ENCODE results near the gene TCEA2. TPM values are rescaled to one million over a fixed set of nuclear protein-coding genes. Genes with fewer than 3 reads are reported as not detected.

The TCEA2 gene
- total and polyA plus RNA-seq, 2 of the 13 experiments (the other 11 are each of a cell fraction or from before 2014, with no cell fraction given) = 28.1 to 33.7 TPM

- peaks cover 37% of the 10 kb centered on the region for H3K4me1 ChIP-seq (ENCODE audit: insufficient read depth, low read length)
- no peaks in the 10 kb centered on the region for H3K36me3 ChIP-seq (replicated peaks in 1 of 2; ENCODE audit: control insufficient read depth in 1 of 2, insufficient read depth in 2 of 2, low read length in 2 of 2)
- no peaks in the 10 kb centered on the region for H3K9me3 ChIP-seq (ENCODE audit: low read length)
- H3K9ac ChIP-seq (ENCODE audit: insufficient read depth, low read depth, low read length) = no peak overlapping the region
- 0 out of 2 replicates have a peak, but pooled peaks cover 5% of the 10 kb centered on the region for H4K20me1 ChIP-seq (ENCODE audit: insufficient read depth, low read length)
- DNase-seq (ENCODE audit: low spot score) (no peak), ATAC-seq (no peak), FAIRE-seq (no peak)
- ChIA-PET CTCF (ENCODE audit: low intra/inter-chr PET ratio, low total read pairs) (no interaction called here), POLR2A (interaction anchor here (4.9 kb wide), 1 partner anchor 12 kb away, joined by 25 read pairs; no protein-coding TSS in a partner anchor)
- WGBS (ENCODE audit: low lambda C conversion rate) = 82% methylated on average over 8 of the region's 8 CpGs
- H2AFZ ChIP-seq (ENCODE audit: low read length) = no peak overlapping the region
- no peak overlapping the region for H3K4me2 ChIP-seq (ENCODE audit: low read depth, low read length)
- intact Hi-C loops (cut with micrococcal nuclease; ENCODE audit: unreplicated experiment) (no loop called here), in situ Hi-C loops (cut with HindIII; ENCODE audit: extremely low pct_ligation_motif_present, low pct_unique_long_range_greater_than_20kb) (no loop called here)
- no peak overlapping the region for H3K4me3 ChIP-seq (replicated peaks in 1 of 3; ENCODE audit: insufficient read depth in 1 of 3, low read depth in 2 of 3, low read length in 3 of 3)
- no peaks in the 10 kb centered on the region for H3K27me3 ChIP-seq (ENCODE audit: control insufficient read depth in 1 of 2, insufficient read depth in 2 of 2, low read length in 2 of 2)
- TF ChIP-seq ZNF616 (CRISPR knock-in tag; IDR thresholded peaks at IDR 0.05; ENCODE audit: low read depth) = no peak
- no peak for TF ChIP-seq HMGXB3 (CRISPR knock-in tag; IDR thresholded peaks at IDR 0.05; ENCODE audit: borderline replicate concordance)
- TF ChIP-seq ZNF878 (CRISPR knock-in tag; IDR thresholded peaks at IDR 0.05) = no peak
- TF ChIP-seq ERF (CRISPR knock-in tag; IDR thresholded peaks at IDR 0.05) = no peak
- TF ChIP-seq CREB3 (CRISPR knock-in tag; IDR thresholded peaks at IDR 0.05) = no peak
- no TSS peak for BruUV-seq (replicated peaks)
- no peak overlapping the region for H3K27ac ChIP-seq (ENCODE audit: extremely low read length, insufficient read depth, low read length)
- H3K79me2 ChIP-seq (ENCODE audit: insufficient read depth, low read length) = no peaks in the 10 kb centered on the region
These were observed 14.1 kb downstream of the TCEA2 start for GRCh38 chr20:64077094-64077493.
